Stimulated activated naive CD8-positive, alpha-beta T cell treated with anti-CD3 and anti-CD28 coated beads, Interleukin-15, Interleukin-2, amounts not matched to agents 100 ng/mL and 50 ng/mL, for 24 hours (primary cell): ENCODE data around the gene ZNF292.

Source experiments
- H3K27ac Mint-ChIP-seq: one replicate; pipeline ENCODE4 v1.8.0; 2021; ENCODE audit warnings: mild to moderate bottlenecking, mixed read lengths
- H3K27me3 Mint-ChIP-seq: one replicate; pipeline ENCODE4 v1.8.0; 2021; ENCODE audit warnings: mixed read lengths
- H3K36me3 Mint-ChIP-seq: one replicate; pipeline ENCODE4 v1.8.0; 2021; ENCODE audit warnings: low read depth, mixed read lengths
- H3K4me1 Mint-ChIP-seq: one replicate; pipeline ENCODE4 v1.8.0; 2021; ENCODE audit warnings: low read depth, mixed read lengths
- H3K4me3 Mint-ChIP-seq: one replicate; pipeline ENCODE4 v1.8.0; 2021; ENCODE audit warnings: mild to moderate bottlenecking, mixed read lengths
- H3K9me3 Mint-ChIP-seq: one replicate; pipeline ENCODE4 v1.8.0; 2021; ENCODE audit warnings: mixed read lengths

The ZNF292 gene

GRCh38 chr6:87257046-87257445 is 101.7 kb downstream of the ZNF292 start:
- Mint-ChIP-seq H3K4me3 (no peak overlapping the region), H3K27ac (no peak overlapping the region), H3K9me3 (peaks cover 12% of the 10 kb centered on the region), H3K36me3 (peaks cover 89% of the 10 kb centered on the region), H3K4me1 (peaks cover 19% of the 10 kb centered on the region), H3K27me3 (no peaks in the 10 kb centered on the region)

- Mint-ChIP-seq H3K9me3 (peaks cover 12% of the 10 kb centered on the region), H3K27me3 (no peaks in the 10 kb centered on the region), H3K4me1 (peaks cover 14% of the 10 kb centered on the region), H3K4me3 (no peak overlapping the region), H3K36me3 (peaks cover 85% of the 10 kb centered on the region), H3K27ac (no peak overlapping the region)
Observed at GRCh38 chr6:87257565-87257964, 102.2 kb downstream of the ZNF292 start.

GRCh38 chr6:87257975-87258374 is 102.6 kb downstream of the ZNF292 start:
- Mint-ChIP-seq H3K27ac (no peak overlapping the region), H3K27me3 (no peaks in the 10 kb centered on the region), H3K36me3 (peaks cover 83% of the 10 kb centered on the region), H3K4me3 (no peak overlapping the region), H3K9me3 (peaks cover 12% of the 10 kb centered on the region), H3K4me1 (peaks cover 13% of the 10 kb centered on the region)

- peaks cover 75% of the 10 kb centered on the region for H3K36me3 Mint-ChIP-seq
- H3K4me1 Mint-ChIP-seq, result peaks cover 13% of the 10 kb centered on the region
- no peak overlapping the region for H3K4me3 Mint-ChIP-seq
- no peaks in the 10 kb centered on the region for H3K27me3 Mint-ChIP-seq
- H3K27ac Mint-ChIP-seq, result peak overlapping the region; percentile 24
- peaks cover 12% of the 10 kb centered on the region for H3K9me3 Mint-ChIP-seq
Observed at GRCh38 chr6:87259791-87260190, 104.4 kb downstream of the ZNF292 start.

- Mint-ChIP-seq H3K27me3 (no peaks in the 10 kb centered on the region), H3K36me3 (peaks cover 65% of the 10 kb centered on the region), H3K9me3 (peaks cover 9% of the 10 kb centered on the region), H3K4me1 (peaks cover 13% of the 10 kb centered on the region), H3K4me3 (no peak overlapping the region), H3K27ac (no peak overlapping the region)
Observed at GRCh38 chr6:87261534-87261933, 106.2 kb downstream of the ZNF292 start.

- peaks cover 35% of the 10 kb centered on the region for H3K36me3 Mint-ChIP-seq
- no peak overlapping the region for H3K4me3 Mint-ChIP-seq
- no peak overlapping the region for H3K27ac Mint-ChIP-seq
- H3K9me3 Mint-ChIP-seq, result peaks cover 7% of the 10 kb centered on the region
- no peaks in the 10 kb centered on the region for H3K27me3 Mint-ChIP-seq
- H3K4me1 Mint-ChIP-seq, result peaks cover 8% of the 10 kb centered on the region
Observed at GRCh38 chr6:87264481-87264880, 109.1 kb downstream of the ZNF292 start.

GRCh38 chr6:87274660-87275274 is 119.4 kb downstream of the ZNF292 start:
- H3K36me3 Mint-ChIP-seq, result no peaks in the 10 kb centered on the region
- H3K9me3 Mint-ChIP-seq, result no peaks in the 10 kb centered on the region
- H3K4me1 Mint-ChIP-seq, result no peaks in the 10 kb centered on the region
- H3K4me3 Mint-ChIP-seq, result no peak overlapping the region
- H3K27me3 Mint-ChIP-seq, result no peaks in the 10 kb centered on the region
- no peak overlapping the region for H3K27ac Mint-ChIP-seq

- no peak overlapping the region for H3K4me3 Mint-ChIP-seq
- H3K4me1 Mint-ChIP-seq, result no peaks in the 10 kb centered on the region
- no peak overlapping the region for H3K27ac Mint-ChIP-seq
- H3K36me3 Mint-ChIP-seq, result no peaks in the 10 kb centered on the region
- no peaks in the 10 kb centered on the region for H3K27me3 Mint-ChIP-seq
- no peaks in the 10 kb centered on the region for H3K9me3 Mint-ChIP-seq
Observed at GRCh38 chr6:87276624-87277023, 121.3 kb downstream of the ZNF292 start.

- Mint-ChIP-seq H3K36me3 (no peaks in the 10 kb centered on the region), H3K27ac (no peak overlapping the region), H3K4me1 (no peaks in the 10 kb centered on the region), H3K4me3 (no peak overlapping the region), H3K9me3 (no peaks in the 10 kb centered on the region), H3K27me3 (no peaks in the 10 kb centered on the region)
Observed at GRCh38 chr6:87277123-87277522, 121.8 kb downstream of the ZNF292 start.

GRCh38 chr6:87279196-87279595 is 123.8 kb downstream of the ZNF292 start:
- H3K36me3 Mint-ChIP-seq, result no peaks in the 10 kb centered on the region
- H3K4me1 Mint-ChIP-seq, result no peaks in the 10 kb centered on the region
- H3K4me3 Mint-ChIP-seq, result no peak overlapping the region
- H3K27me3 Mint-ChIP-seq, result no peaks in the 10 kb centered on the region
- H3K27ac Mint-ChIP-seq, result no peak overlapping the region
- no peaks in the 10 kb centered on the region for H3K9me3 Mint-ChIP-seq

- no peak overlapping the region for H3K4me3 Mint-ChIP-seq
- no peak overlapping the region for H3K27ac Mint-ChIP-seq
Observed at GRCh38 chr6:87281426-87281825, 126.1 kb downstream of the ZNF292 start.

GRCh38 chr6:87282743-87283142 is 127.4 kb downstream of the ZNF292 start:
- H3K27ac Mint-ChIP-seq, result no peak overlapping the region
- H3K4me1 Mint-ChIP-seq, result no peaks in the 10 kb centered on the region
- H3K4me3 Mint-ChIP-seq, result no peak overlapping the region
- no peaks in the 10 kb centered on the region for H3K27me3 Mint-ChIP-seq
- H3K9me3 Mint-ChIP-seq, result no peaks in the 10 kb centered on the region
- no peaks in the 10 kb centered on the region for H3K36me3 Mint-ChIP-seq

More at GRCh38 chr6:87281426-87281825, 126.1 kb downstream of the ZNF292 start:
- Mint-ChIP-seq H3K27me3 (no peaks in the 10 kb centered on the region), H3K36me3 (no peaks in the 10 kb centered on the region), H3K4me1 (no peaks in the 10 kb centered on the region), H3K9me3 (no peaks in the 10 kb centered on the region)

GRCh38 chr6:87283461-87283860 is 128.1 kb downstream of the ZNF292 start:
- no peak overlapping the region for H3K27ac Mint-ChIP-seq
- H3K4me1 Mint-ChIP-seq, result no peaks in the 10 kb centered on the region
- no peaks in the 10 kb centered on the region for H3K9me3 Mint-ChIP-seq
- H3K4me3 Mint-ChIP-seq, result no peak overlapping the region
- peaks cover 2% of the 10 kb centered on the region for H3K27me3 Mint-ChIP-seq
- H3K36me3 Mint-ChIP-seq, result no peaks in the 10 kb centered on the region

GRCh38 chr6:87287251-87287650 is 131.9 kb downstream of the ZNF292 start:
- Mint-ChIP-seq H3K9me3 (no peaks in the 10 kb centered on the region), H3K4me3 (no peak overlapping the region), H3K27ac (no peak overlapping the region), H3K27me3 (peaks cover 5% of the 10 kb centered on the region), H3K36me3 (no peaks in the 10 kb centered on the region), H3K4me1 (no peaks in the 10 kb centered on the region)

GRCh38 chr6:87289571-87289970 is 134.2 kb downstream of the ZNF292 start:
- Mint-ChIP-seq H3K27me3 (peaks cover 5% of the 10 kb centered on the region), H3K9me3 (no peaks in the 10 kb centered on the region), H3K4me1 (no peaks in the 10 kb centered on the region), H3K27ac (no peak overlapping the region), H3K36me3 (no peaks in the 10 kb centered on the region), H3K4me3 (no peak overlapping the region)

GRCh38 chr6:87291883-87292282 is 136.5 kb downstream of the ZNF292 start:
- no peaks in the 10 kb centered on the region for H3K9me3 Mint-ChIP-seq
- no peaks in the 10 kb centered on the region for H3K36me3 Mint-ChIP-seq
- no peaks in the 10 kb centered on the region for H3K4me1 Mint-ChIP-seq
- no peak overlapping the region for H3K4me3 Mint-ChIP-seq
- peaks cover 9% of the 10 kb centered on the region for H3K27me3 Mint-ChIP-seq
- H3K27ac Mint-ChIP-seq, result no peak overlapping the region
